Renal cortical epithelial cell (primary cell): ENCODE data around the gene MTMR3. TPM values are rescaled to one million over a fixed set of nuclear protein-coding genes. Genes with fewer than 3 reads are reported as not detected.

ENCODE experiments used
- DNase-seq: peaks from one replicate; pipeline ENCODE4 v3.0.0-alpha.2; 2011; ENCODE audit warnings: low read depth
- total RNA-seq: library from RNA; depleted of rRNA; stranded (reverse); fragments of >200 nt; gene quantifications from 2 replicates; pipeline ENCODE4 v1.2.3, GENCODE V29; 2014

Gene MTMR3
- total RNA-seq, 1 donor from 2014 or later: 77.7 TPM

DNA sequence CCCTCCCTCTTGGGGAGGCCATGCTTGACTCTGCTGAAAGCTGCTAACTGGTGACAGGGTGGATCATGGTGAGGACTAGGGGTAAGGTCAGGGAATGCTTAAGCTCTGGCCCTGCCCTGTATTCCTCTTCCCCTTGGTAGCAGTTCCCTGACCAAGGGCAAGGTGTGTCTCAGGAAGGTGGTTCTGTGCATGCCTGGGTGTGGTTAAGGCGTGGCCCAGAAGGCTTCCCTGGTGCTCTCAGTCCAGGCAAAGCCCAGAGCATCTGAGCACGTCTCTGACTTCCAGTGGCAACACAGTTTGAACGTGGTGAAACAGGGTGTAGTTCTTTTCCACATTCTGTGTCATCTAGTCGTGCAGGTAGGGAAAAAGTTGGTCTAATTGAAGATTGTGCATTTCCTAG, 144.2 kb downstream of the MTMR3 start:
- DNase-seq: peak; percentile 16

DNA sequence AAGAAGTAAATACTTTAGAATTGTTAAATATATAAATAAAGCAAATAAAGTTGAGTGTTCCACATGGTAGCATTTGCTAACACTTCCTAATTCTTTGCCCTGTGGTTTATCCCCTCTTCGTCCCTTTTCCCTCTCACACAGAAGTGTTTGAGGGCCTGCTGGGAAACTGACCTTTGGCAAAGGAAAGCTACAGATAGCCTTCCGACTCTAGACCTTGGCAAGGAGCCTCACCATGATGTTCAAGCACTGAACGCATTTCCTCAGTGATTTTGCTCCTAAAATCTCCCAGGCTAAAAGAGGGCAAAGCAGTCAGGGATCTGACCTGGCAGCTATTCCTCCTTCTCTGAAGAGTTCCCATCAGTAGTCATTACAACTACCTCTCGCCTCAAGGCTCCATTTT, 144.8 kb downstream of the MTMR3 start:
- DNase-seq: no peak

DNA sequence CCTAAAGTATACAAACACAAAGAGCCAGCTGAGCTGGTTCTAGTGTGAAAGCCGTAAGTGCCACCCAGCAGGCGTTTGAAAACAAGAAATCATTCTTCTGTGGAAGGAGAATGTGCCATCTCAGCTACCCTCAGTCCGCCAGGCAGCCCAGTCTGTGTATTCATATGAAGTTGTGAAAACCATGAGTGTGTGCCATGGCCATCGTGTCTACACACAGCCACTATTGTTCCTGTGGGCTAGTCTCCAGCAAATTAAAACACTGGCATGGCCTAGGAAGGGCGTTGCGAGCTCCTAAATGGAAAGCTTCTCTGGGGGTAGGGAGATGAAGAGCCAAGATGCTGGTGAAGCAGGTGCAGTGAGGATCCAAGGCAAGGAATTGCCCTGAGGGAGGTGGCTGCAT, 145.8 kb downstream of the MTMR3 start:
- DNase-seq: no peak

DNA sequence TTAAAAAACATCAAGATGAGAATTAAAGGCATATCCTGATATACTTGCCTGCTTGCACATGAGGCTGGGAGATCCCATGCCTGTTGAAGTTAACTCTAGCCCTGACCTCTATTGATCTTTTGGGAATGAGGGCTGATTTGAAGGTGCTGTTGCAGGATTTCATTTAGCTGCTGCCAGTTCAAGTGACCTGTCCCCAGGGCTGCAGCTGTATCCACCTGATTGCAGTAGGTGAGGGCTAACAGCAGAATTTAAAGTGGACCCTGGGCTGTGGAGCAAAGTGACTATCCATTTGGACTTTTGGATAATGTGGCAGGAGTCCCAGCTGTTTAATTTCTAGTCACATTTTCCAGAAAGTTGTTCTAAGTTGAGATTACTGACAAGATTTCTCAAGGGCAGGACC, 146.5 kb downstream of the MTMR3 start:
- no peak for DNase-seq

DNA sequence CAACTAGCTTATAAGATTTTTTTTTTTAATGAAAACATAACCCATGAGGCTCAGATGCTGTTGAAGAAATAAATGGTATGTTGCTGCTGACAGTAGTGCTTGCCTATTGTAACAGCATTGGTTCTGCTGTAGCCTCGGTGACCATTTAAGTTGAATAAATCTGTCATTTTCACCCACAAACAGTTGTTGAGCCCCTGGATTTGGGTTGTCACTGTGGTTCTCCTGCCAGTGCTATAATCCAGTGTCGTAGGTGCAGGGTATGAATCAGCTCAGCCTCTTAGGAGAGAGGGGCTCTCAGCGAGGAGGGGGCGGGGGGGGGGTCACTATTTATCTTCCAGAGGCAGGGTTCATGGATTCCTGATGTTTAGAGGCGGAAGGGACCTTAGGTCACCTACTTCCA, 147.4 kb downstream of the MTMR3 start:
- DNase-seq: no peak

DNA sequence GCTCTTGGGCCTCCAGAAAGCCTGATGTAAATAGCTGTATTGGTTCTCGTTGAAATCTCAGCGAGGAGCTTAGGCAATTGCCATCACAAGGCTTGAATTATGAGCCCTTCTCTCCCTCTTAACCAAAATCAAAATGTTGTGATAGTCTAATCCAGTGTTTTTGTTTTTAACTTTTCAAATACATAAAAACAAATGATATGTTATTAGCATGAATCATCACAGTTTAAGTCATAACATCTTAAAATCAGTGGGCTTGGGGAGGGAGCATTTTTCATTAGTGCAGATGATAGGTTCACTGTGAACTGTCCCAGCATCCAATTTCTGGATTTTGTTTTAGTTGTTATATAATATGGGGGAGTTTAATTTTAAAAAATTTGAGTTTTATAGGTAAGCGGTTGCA, 148.4 kb downstream of the MTMR3 start:
- no peak for DNase-seq

DNA sequence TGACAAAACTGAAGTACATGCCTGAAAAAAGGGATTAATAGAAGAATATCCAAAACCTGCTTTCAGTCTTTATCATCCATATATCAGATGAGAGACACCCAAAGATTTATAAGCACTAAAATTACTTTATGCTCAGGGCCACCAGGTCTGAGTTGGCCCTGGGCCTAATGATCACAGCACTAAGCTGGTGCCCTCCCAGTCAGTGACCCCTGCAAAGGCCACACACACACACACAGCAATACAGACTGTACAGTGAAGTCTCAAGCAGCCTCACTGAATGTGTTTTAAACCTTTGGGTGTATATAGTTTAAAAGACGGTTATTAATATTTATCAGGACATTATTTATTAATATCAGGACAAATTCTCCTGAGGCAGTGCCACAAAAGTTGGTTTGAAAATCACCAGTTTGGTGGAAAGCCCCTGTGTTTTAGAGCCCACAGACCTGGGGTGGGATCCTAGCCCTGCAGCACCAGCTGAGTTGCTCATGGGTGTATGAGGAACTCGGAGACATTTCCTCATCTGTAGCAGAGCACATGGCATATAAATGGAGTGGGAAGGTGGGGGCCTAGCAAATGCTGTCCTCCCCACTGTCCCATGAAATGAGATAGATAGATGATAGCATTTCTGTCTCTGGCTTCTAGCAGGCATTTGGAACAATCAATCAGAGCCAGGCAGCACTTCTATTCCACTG, 148.9 kb downstream of the MTMR3 start:
- peak; percentile 22 for DNase-seq

DNA sequence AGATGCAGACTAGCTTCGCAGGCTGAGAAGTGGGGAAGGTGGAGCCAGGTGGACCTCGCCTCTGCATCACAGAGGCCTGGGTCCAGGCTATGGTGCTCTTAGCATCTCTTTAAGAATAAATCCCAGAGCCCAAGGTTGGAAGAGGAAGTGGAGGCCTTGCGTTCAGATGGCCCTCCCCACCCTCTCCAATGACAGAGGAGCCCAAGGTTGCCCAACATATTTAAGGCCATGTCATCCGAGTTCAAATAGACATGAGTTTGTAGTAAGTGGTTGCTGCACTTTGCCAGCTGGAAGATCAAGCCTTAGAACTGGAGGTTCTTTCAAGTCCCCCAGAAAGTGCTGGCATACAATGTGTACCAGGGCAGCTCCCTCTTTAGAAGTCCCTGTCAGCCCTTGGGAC, 150.2 kb downstream of the MTMR3 start:
- no peak for DNase-seq

DNA sequence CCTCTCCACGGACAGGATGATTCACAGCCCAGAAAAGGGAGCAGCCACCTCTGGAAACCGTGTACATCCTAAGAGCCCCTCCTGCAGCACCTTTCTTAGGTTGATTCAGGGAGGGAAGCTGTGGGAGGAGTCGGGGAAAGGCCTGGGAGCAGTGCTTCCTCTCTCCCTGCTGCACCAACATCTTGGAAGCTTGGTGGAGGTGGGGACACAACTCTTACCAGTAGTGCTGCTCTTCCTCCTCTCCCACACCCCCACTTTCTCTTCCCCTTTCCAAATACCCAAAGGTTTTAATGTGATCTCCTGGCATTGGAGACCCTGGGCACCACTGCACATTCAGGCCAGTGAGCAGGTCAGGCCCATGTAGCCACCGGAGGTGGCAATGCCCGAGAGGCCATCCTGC, 150.9 kb downstream of the MTMR3 start:
- DNase-seq: no peak

DNA sequence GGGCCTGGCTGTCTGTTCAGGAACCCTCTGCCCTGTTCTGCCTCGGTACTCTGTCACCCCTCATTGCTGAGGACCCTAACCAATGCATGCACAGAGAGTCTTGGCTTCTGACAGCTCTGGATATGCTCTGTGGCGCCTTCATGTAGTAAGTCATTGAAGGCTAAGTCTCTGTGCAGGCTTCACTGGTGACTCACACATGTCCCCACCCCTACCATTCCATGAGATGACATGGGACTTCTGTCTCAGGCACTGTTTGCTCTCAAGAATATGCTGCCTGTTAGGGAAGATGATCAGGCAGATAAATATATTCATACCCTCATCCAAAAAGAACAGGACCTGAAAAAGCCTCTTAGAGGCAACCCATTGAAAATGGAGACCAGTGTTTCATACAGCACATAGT, 153.7 kb downstream of the MTMR3 start:
- peak; percentile 49 for DNase-seq

DNA sequence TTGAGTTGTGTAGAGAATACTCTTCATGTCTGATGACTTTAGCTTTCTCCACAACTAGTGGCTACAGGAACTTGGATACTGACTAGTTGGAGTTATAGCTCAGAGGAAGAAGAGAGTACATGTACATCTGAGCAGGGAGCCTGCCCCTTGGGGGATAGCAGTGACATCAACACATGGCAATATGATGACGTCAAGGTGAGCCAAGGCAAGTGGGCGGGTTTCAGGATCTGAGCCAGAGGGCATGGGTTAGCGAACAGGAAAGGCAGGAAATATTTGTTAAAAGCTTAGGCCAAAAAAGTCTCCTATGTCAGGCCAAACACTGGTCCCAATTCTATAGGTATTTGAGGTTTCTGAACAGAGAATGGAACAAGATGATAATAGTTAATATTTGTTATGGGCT, 155.2 kb downstream of the MTMR3 start:
- DNase-seq: peak; percentile 56

DNA sequence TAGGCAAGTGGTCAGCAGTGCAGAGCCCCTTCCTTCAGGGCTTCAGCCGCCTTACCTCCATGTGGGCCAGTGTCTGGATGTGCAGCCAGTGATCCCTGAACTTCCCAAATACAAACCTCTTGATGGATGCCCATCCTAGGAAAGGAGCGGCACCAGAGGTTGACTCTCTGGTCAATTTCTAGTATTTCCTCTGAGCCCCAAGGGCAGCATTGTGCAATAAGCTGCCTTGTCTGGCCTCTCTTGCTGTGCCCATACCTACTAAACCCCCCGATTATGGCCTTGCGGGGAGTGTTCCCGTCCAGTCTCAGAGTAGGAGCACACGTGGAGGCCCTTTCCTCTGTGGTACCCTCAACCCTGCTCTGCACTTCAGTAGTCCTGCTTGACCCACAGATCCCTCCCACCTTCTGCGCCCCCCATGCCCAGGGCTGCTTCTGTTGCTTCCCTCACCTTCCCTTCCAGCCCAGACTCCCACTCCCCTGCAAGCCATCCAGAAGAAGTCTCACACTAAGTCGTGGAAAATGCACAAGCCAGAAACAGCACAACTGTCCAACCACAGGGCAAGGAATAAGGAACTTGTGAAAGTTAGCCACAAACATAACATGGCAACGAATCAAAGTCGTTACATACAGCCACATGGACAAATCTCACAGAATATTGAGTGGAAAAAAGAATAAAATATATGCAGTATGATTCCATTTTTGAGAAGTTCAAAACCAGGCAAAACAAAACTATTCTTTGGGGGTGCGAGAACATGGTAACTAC, 157.7 kb downstream of the MTMR3 start:
- no peak for DNase-seq

DNA sequence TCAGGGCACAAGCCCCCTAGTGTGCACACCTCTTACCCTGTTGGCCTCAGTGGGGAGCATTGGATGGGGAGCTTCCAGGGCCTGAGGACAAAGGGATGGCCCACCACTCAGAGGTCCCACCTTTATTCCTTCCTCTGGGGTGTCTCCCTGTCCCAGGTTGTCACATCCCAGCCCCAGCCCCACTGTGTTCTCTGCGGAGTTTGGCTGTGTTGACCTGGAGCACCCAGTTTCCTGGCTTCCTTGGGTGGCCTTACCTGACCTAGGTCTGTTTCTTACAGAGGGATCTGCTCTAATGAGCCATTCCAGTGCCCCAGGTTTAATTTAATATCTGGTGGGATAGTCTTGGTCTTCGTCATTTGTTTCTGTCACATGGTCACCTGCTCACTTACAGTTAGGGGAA, 158.5 kb downstream of the MTMR3 start:
- DNase-seq: no peak

DNA sequence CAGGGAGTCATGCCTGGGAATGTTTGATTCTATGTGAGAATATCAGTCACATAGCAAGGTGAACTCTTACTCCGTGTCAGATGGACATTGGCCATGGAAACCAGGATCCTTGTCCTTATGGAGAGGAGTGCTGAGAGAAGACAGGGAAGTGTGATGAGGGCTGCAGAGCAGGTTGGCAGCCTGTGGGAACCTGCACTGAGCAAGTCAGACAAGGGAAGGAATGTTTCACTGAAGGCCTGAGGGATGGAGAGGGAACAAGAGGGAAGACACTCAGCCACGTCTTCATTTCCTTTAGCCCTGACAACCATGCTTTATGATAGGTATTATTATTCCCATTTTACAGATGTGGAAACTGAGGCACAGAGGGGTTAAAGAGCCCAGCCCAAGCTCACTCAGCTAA, 158.9 kb downstream of the MTMR3 start:
- no peak for DNase-seq

DNA sequence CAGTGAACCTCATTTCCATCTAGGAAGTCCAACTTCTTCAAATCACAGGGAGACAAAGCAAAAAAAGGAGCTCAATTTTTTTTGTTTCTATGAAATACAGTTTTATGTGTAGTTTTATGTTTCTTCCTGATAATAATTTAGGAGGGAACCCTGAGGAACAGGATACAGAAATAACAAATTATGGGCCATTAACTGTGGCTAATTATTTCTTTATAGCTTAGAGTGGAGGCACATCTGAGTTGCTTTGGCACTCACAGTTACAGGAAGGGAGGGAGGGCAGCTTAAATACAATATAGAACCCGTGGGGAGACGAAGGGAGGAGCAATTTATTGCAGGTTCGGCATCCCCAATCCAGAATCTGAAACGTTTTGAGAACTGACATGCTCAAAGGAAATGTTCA, 160.2 kb downstream of the MTMR3 start:
- peak; percentile 29 for DNase-seq

DNA sequence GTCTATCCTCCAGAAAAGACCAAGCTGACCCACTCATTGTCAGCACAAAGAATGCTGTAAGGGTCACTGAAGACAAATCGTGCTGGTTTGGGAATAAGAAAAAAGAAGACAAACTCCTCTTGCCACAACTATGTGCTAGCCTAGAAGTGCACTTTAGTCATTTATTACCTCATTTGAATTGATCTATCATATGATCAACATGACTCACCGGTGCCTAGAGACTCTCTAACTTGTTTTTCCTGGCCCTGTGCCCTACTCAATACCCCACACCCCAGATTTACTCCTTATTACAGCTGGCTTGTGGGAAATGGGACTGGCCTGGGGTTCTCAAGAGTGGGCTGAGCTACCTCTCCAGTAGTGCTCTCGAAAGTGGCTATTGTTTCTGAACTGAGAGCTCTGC, 161.4 kb downstream of the MTMR3 start:
- peak; percentile 99 for DNase-seq

DNA sequence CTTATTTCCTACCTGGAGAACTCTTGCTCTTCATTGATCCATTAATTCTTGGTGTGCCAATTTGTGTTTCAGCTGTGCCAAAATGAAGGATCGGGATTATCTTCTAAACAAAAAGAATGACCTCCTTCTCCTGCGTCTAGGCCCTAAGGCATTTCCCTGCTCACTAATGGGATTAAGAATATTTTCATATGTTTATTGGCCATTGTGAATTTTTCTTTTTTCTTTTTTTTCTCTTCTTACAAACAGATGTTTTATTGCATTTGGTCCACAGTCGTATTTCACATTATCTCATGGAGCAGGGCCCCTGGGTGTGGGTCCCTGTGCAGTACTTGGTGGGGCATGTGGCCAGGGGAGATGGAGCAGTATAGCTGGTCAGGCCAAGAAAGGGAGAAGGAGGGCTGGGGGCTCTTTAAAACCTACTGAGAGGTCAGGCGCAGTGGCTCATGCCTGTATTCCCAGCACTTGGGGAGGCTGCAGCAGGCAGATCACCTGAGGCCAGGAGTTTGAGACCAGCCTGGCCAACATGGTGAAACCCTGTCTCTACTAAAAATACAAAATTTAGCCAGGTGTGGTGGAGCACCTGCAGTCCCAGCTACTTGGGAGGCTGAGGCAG, 162.0 kb downstream of the MTMR3 start:
- no peak for DNase-seq

DNA sequence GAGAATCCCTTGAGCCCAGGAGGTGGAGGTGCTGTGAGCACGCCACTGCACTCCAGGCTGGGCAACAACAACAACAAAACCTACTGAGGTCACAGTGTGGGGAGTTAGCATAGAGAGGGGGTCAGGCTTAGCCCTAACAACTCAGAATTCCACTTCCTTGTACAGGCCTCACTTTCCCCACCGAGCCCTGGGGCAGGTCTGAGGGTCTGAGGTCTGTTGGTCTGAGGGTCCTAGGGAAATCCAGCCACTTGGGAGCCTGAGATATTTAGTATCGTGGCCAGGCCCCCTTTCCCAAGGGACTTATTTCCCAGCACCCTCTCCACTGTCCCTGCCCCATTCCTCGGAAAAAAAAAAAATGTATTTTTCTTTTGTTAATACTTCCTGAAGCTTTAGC, 162.5 kb downstream of the MTMR3 start:
- no peak for DNase-seq

DNA sequence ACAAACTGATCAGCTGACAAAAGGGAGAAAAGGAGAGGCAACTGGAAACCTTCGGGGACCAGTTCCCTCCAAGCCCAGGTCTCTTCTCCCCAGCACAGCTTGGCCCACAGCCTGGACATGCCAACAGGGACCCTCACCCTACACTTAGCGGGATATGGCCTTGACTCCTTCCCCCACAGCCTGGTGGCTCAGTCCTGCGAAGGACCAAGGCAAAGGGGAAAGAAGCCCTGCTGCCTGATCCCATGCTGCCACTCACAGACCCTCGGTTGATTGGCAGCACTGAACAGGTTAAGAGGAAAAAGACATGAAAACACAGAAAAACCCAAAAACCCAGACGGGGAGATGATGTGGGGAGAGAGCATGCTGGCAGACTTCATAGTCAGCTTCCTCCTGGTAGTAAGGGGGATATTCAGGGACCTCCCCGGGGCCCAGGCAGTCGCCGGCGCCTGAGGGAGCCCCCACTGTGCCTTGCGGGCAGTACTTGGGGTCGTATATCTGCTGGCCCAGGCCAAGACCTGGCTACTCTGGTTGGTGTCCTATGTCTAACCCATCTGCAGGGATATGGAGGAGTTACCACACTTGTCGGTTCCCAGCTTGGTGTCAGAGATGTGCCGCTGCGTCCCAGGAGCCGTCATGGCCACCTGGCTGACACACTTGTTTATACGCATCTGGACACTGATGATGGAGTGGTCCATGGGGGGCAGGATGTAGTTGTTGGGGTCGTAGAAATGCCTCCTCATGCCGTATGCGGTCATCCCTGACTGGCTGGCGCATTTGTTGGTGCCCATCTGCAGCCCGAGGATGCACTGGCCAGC, 163.1 kb downstream of the MTMR3 start:
- no peak for DNase-seq

DNA sequence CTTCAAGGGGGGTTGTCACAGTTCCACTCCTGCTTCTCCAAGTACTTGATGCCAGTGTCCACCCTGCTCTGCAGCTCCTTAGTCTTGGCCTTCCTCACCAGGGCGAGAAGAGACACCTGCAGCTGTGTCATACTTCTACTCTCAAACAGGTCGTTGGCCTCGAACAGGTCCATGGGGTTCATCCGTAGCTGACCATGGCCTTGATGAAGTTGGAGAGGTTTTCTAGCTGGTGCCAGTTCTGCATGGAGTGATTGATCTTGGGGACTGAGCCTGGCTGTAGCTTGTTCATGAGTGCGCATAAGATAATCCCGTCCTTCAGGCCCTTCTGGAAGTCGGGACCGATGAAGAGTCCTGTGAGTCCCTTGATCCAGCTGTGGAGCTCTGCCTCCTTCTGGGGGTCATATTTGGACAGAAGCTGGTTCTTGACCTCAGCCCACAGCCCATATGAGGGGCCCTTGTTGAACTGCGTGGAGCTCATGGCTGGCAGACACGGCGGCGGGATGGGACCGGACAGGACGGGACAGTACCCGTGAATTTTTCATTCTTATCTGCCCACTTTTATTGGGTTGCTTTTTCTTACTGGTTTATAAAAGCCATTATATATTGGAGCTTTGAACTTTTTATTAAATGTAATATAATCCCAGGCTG, 163.9 kb downstream of the MTMR3 start:
- no peak for DNase-seq

DNA sequence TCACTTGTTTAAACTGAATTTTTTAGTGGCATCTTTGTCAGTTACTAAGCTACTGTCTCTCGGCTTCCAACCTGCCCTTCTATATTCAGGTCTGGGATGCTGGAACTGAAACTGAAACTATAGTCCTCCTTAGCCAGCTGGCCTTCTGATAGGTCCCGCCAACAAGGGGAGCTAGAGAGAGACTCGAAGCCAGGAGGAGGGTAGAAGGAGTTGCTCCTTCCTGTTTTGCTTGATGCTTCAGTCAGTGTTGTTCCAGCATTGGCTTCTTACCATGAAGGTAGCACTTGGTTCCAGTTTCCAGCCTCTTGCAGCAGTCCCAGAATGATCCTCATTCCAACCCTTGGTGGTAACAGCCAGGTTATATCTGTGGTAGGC, 164.4 kb downstream of the MTMR3 start:
- DNase-seq: peak; percentile 12

DNA sequence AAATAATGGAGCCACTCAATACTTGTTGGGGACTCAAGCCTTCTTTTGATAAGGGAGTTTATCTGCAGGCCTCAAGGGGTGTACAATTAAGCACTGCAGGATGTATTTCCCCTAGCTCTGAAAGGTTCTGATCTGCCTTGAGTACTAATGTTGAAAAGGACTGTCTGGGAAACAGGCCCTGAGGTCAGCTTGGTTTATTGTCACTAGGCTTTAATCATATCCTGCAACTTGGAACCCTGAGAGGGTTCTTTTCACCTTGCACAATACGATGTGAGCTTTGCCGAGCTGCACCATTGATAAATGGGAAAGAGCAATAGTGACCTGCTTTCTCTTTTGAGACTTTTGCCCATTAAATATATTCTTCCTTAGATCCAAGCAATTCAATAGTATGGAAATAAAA, 165.7 kb downstream of the MTMR3 start:
- no peak for DNase-seq
